Vagina (tissue), 2 donors: Measurements from ENCODE around the gene GALNT2. TPM values are rescaled to one million over a fixed set of nuclear protein-coding genes. Genes with fewer than 3 reads are reported as not detected.

Source experiments
- DNase-seq, 2 donors: peaks; one replicate each; pipeline ENCODE4 v3.0.0-alpha.2; 2017; ENCODE audit errors: extremely low spot score in 2 of 2
- H3K27ac ChIP-seq: fragments of 200-600 bp; sonication (generic); one replicate; pipeline ENCODE4 v1.5.1; 2019
- H3K27me3 ChIP-seq: fragments of 200-600 bp; sonication (generic); one replicate; pipeline ENCODE4 v1.5.1; 2019
- H3K36me3 ChIP-seq, 2 donors: fragments of 200-600 bp; sonication (generic); one replicate each; pipeline ENCODE4 v1.5.1; 2017 to 2019
- H3K4me1 ChIP-seq: fragments of 200-600 bp; sonication (generic); one replicate; pipeline ENCODE4 v1.5.1; 2019
- H3K4me3 ChIP-seq, 2 donors: fragments of 200-600 bp; sonication (generic); 1 replicate in 1 of 2; 2 replicates in 1 of 2; pipeline ENCODE4 v1.5.1; 2016 to 2019
- H3K9me3 ChIP-seq: fragments of 200-600 bp; sonication (generic); one replicate; pipeline ENCODE4 v1.5.1; 2019
- POLR2A ChIP-seq, 2 donors: fragments of 450-650 bp; IDR thresholded peaks; one replicate each; pipeline ENCODE4 v1.6.1; 2017; ENCODE audit warnings: antibody characterized with exemption in 2 of 2, mild to moderate bottlenecking in 2 of 2, moderate library complexity in 2 of 2
- POLR2AphosphoS5 ChIP-seq, 2 donors: sonication (generic); formaldehyde crosslinking; IDR thresholded peaks; one replicate each; pipeline ENCODE4 v1.9.0; 2017; ENCODE audit warnings: antibody characterized with exemption in 2 of 2, mild to moderate bottlenecking in 2 of 2, low read depth in 1 of 2; ENCODE audit not compliant: insufficient read depth in 1 of 2
- intact Hi-C: fragments of 100-400 bp; cut with DNase I; formaldehyde crosslinking; loops from one replicate; pipeline ENCODE4 v1.15.1; 2023
- total RNA-seq: library from RNA; depleted of rRNA; stranded (reverse); fragments of >200 nt; gene quantifications from one replicate; pipeline ENCODE4 v1.2.3, GENCODE V29; 2016
- TF ChIP-seq, protein P1 (sequence below), 3 experiments: fragments of 450-650 bp in 2 of 3; fragments of 200-600 bp in 1 of 3; sonication (generic) in 1 of 3; IDR thresholded peaks; one replicate each; pipeline ENCODE4 v1.5.1; 2017 to 2019; ENCODE audit warnings: antibody characterized with exemption in 3 of 3, mild to moderate bottlenecking in 2 of 3, moderate library complexity in 2 of 3

Gene GALNT2
- total RNA-seq, 1 donor from 2014 or later, result 51.6 TPM

DNA sequence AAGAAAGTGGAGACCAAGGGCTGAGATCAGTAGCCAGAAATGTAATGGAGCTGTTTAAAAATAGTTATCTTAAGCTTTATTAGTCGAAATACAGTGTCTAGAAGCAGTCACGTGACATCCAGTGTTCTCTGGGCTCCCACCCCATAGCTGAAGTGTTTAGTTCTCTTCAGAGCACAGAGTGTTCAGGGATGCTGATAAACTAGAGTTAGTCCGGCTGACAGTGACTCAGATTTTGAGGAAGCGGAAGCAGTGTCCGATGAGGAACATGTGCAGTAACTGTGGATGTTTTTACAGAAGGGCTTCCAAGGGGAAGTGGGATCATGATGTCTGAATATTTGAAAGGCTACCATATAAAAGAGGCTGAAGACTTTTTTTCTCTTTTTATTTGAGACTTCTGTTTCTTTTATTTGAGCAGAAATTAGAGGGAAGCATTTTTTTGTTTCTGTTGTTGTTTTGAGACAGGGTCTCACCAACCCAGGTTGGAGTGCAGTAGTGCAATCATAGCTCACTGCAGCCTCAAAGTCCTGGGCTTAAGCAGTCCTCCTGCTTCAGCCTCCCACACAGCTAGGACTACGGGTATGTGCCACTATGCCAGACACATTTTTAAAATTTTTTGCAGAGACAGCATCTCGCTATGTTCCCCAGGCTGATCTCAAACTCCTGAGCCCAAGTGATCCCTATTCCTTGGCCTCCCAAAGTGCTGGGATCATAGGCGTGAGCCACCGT lies 124.2 kb downstream of the GALNT2 start:
- H3K27ac ChIP-seq, result peak overlapping the region; percentile 71
- intact Hi-C loops, result no loop called here
- peaks cover 20% of the 10 kb centered on the region for H3K4me1 ChIP-seq
- no peak overlapping the region for H3K4me3 ChIP-seq
- H3K36me3 ChIP-seq, result no peaks in the 10 kb centered on the region
- TF ChIP-seq, protein P1, sequence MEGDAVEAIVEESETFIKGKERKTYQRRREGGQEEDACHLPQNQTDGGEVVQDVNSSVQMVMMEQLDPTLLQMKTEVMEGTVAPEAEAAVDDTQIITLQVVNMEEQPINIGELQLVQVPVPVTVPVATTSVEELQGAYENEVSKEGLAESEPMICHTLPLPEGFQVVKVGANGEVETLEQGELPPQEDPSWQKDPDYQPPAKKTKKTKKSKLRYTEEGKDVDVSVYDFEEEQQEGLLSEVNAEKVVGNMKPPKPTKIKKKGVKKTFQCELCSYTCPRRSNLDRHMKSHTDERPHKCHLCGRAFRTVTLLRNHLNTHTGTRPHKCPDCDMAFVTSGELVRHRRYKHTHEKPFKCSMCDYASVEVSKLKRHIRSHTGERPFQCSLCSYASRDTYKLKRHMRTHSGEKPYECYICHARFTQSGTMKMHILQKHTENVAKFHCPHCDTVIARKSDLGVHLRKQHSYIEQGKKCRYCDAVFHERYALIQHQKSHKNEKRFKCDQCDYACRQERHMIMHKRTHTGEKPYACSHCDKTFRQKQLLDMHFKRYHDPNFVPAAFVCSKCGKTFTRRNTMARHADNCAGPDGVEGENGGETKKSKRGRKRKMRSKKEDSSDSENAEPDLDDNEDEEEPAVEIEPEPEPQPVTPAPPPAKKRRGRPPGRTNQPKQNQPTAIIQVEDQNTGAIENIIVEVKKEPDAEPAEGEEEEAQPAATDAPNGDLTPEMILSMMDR (IDR thresholded peaks at IDR 0.05), result no peak
- peak in 1 of 2 donors; percentile 88 for TF ChIP-seq POLR2AphosphoS5 (IDR thresholded peaks at IDR 0.05; ENCODE audit: insufficient read depth in 1 of 2, low read depth in 1 of 2)
- H3K9me3 ChIP-seq, result no peaks in the 10 kb centered on the region
- no peaks in the 10 kb centered on the region for H3K27me3 ChIP-seq
- no peak for DNase-seq

DNA sequence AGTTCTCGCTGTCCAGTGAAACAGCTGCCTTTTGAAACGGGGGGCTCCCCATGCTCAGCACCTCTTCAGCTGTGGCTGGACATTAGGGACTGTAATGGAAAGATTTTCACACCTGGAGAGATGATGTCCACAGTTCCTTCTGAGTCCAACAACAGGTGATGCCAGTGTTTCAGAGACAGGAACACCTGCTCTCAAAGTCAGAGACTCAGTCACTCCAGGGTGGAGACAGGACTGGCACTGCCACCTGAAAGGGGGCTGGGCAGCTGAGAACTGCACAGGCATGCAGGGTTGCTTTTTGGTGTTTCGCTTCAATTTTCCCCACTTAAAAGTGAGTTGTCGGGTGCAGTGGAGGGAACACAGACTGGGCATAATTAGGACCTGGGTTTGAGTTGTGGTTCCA lies 124.8 kb downstream of the GALNT2 start:
- H3K4me3 ChIP-seq, result no peak overlapping the region
- no peaks in the 10 kb centered on the region for H3K36me3 ChIP-seq
- peak overlapping the region; percentile 71 for H3K27ac ChIP-seq
- intact Hi-C loops, result no loop called here
- no peaks in the 10 kb centered on the region for H3K27me3 ChIP-seq
- no peak for DNase-seq
- peaks cover 14% of the 10 kb centered on the region for H3K4me1 ChIP-seq
- H3K9me3 ChIP-seq, result no peaks in the 10 kb centered on the region
- no peak for TF ChIP-seq POLR2AphosphoS5 (IDR thresholded peaks at IDR 0.05; ENCODE audit: insufficient read depth in 1 of 2, low read depth in 1 of 2)

DNA sequence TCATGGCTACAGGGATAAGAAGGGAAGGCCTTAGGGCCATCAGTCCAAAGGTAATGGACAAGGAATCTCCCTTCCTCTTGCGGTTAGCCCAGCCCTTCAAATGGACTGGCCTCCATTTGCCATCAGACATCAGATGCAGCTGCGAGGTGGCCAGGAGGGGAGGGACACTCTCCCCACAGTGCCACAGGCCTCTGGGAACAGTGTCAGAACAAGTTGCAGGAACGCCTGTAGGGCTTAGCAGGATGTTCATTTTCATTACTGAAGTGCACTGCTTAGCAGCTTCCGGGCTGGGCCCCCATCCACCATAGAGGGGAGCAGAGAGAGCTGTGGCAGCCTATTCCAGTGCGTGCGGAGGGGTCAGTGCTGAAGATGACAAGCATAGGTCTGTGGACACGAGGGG lies 127.5 kb downstream of the GALNT2 start:
- no peaks in the 10 kb centered on the region for H3K27me3 ChIP-seq
- no peaks in the 10 kb centered on the region for H3K9me3 ChIP-seq
- TF ChIP-seq POLR2AphosphoS5 (IDR thresholded peaks at IDR 0.05; ENCODE audit: insufficient read depth in 1 of 2, low read depth in 1 of 2), result no peak
- TF ChIP-seq, protein P1 (IDR thresholded peaks at IDR 0.05), result no peak
- no peak for TF ChIP-seq POLR2A (IDR thresholded peaks at IDR 0.05)
- no peak overlapping the region for H3K4me3 ChIP-seq
- intact Hi-C loops, result no loop called here
- DNase-seq, result no peak
- no peaks in the 10 kb centered on the region for H3K36me3 ChIP-seq
- no peak overlapping the region for H3K27ac ChIP-seq
- H3K4me1 ChIP-seq, result peaks cover 14% of the 10 kb centered on the region

DNA sequence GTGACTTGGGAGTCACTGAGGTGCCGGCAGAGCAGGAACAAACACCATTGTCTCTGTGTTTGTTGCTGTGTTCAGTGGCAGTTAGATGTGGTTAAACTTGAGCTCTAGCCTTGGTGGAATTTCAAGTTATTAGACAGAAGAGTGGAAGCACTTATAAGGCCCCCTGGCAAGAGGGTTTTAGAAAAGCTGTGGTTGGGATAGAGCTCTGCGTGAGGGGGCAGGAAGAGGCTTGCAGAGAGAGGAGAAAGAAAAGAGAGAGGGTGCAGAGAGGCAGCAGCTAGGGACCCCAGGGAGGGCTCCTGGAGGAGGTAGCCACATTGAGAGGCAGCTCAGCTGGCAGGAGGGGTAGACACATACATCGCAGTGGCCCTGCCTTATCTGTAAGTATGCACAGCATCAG lies 128.2 kb downstream of the GALNT2 start:
- Histone ChIP-seq H3K4me1 (peaks cover 14% of the 10 kb centered on the region), H3K27ac (no peak overlapping the region), H3K36me3 (no peaks in the 10 kb centered on the region), H3K4me3 (no peak overlapping the region), H3K9me3 (no peaks in the 10 kb centered on the region), H3K27me3 (no peaks in the 10 kb centered on the region)
- TF ChIP-seq POLR2A (IDR thresholded peaks at IDR 0.05) (no peak), POLR2AphosphoS5 (IDR thresholded peaks at IDR 0.05; ENCODE audit: insufficient read depth in 1 of 2, low read depth in 1 of 2) (no peak)
- TF ChIP-seq, protein P1 (IDR thresholded peaks at IDR 0.05), result no peak
- no peak for DNase-seq
- intact Hi-C loops, result no loop called here

DNA sequence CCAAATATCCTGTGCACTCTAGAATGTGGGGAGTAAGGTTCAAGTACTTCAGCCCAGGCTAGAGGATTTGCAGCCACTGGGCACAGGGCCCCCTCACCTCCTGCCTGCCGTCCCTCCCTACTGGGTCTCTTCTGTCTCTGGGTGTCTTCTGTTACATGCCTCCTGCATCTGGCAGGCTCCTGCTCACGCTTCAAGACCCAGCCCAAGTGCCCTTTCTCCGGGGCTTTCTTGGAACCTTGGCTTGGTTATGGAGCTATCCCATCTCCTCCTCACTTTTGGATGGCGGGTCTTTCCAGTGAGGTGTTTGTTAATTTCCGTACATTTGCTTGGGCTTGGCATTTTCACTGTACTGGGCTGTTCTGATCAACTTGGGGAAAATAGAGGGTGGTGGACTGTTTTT lies 129.0 kb downstream of the GALNT2 start:
- intact Hi-C loops, result no loop called here
- H3K36me3 ChIP-seq, result no peaks in the 10 kb centered on the region
- DNase-seq, result no peak
- peaks cover 8% of the 10 kb centered on the region for H3K4me1 ChIP-seq
- no peak overlapping the region for H3K4me3 ChIP-seq
- TF ChIP-seq POLR2AphosphoS5 (IDR thresholded peaks at IDR 0.05; ENCODE audit: insufficient read depth in 1 of 2, low read depth in 1 of 2), result no peak
- TF ChIP-seq POLR2A (IDR thresholded peaks at IDR 0.05), result no peak
- TF ChIP-seq, protein P1 (IDR thresholded peaks at IDR 0.05), result no peak
- no peaks in the 10 kb centered on the region for H3K27me3 ChIP-seq
- H3K9me3 ChIP-seq, result no peaks in the 10 kb centered on the region
- H3K27ac ChIP-seq, result no peak overlapping the region
